Ascending aorta (tissue), 2 donors: Measurements from ENCODE around the gene CNGA1. TPM values are rescaled to one million over a fixed set of nuclear protein-coding genes. Genes with fewer than 3 reads are reported as not detected.
"Not testable (repeated sequence)": the region's sequence is repeated elsewhere in the genome, so short reads cannot be mapped to it uniquely, and the experiment has no call there.

ENCODE experiments used
- DNase-seq, 2 donors: peaks; one replicate each; pipeline ENCODE4 v3.0.0-alpha.2; 2019; ENCODE audit warnings: low spot score in 2 of 2
- H3K27ac ChIP-seq, 2 donors: fragments of 200-600 bp; sonication (generic); one replicate each; pipeline ENCODE4 v1.5.1; 2016 to 2017; ENCODE audit warnings: mild to moderate bottlenecking in 1 of 2
- H3K27me3 ChIP-seq: fragments of 200-600 bp; sonication (generic); one replicate; pipeline ENCODE4 v1.5.1; 2017
- H3K36me3 ChIP-seq, 2 donors: fragments of 200-600 bp; sonication (generic); one replicate each; pipeline ENCODE4 v1.5.1; 2016
- H3K4me1 ChIP-seq, 2 donors: fragments of 200-600 bp; sonication (generic); one replicate each; pipeline ENCODE4 v1.5.1; 2016 to 2017; ENCODE audit warnings: mild to moderate bottlenecking in 1 of 2
- H3K4me3 ChIP-seq, 2 donors: fragments of 200-600 bp; sonication (generic); one replicate each; pipeline ENCODE4 v1.5.1; 2016 to 2017; ENCODE audit warnings: mild to moderate bottlenecking in 1 of 2
- H3K9me3 ChIP-seq, 2 donors: fragments of 200-600 bp; sonication (generic); one replicate each; pipeline ENCODE4 v1.5.1; 2016
- CTCF ChIP-seq, 3 experiments: fragments of 200-600 bp in 2 of 3; fragments of 450-650 bp in 1 of 3; sonication (generic) in 2 of 3; IDR thresholded peaks; one replicate each; pipeline ENCODE4 v1.5.1; 2016 to 2019; ENCODE audit warnings: antibody characterized with exemption in 3 of 3, mild to moderate bottlenecking in 1 of 3, moderate library complexity in 1 of 3
- intact Hi-C: fragments of 100-400 bp; cut with DNase I; formaldehyde crosslinking; loops from one replicate; pipeline ENCODE4 v1.15.1; 2023
- total RNA-seq: library from RNA; depleted of rRNA; stranded (reverse); fragments of >200 nt; gene quantifications from one replicate; pipeline ENCODE4 v1.1.0, GENCODE V29; 2016

Gene CNGA1
- total RNA-seq, 1 donor from 2014 or later, result not detected

GRCh38 chr4:48011722-48012121 is 4.8 kb downstream of the CNGA1 start:
- Histone ChIP-seq H3K9me3 (peaks cover 0 to 5% of the 10 kb centered on the region in 2 donors), H3K27ac (no peak overlapping the region), H3K4me1 (peaks cover 0 to 2% of the 10 kb centered on the region in 2 donors), H3K36me3 (no peaks in the 10 kb centered on the region), H3K27me3 (no peaks in the 10 kb centered on the region), H3K4me3 (no peak overlapping the region)
- DNase-seq, result no peak
- intact Hi-C loops, result no loop called here
- no peak for TF ChIP-seq CTCF (IDR thresholded peaks at IDR 0.05)

- H3K9me3 ChIP-seq, intact Hi-C loops, H3K4me3 ChIP-seq, H3K36me3 ChIP-seq, H3K27ac ChIP-seq, H3K4me1 ChIP-seq, DNase-seq, H3K27me3 ChIP-seq: not testable (repeated sequence)
Observed at GRCh38 chr4:48010906-48011305, 5.6 kb downstream of the CNGA1 start.

GRCh38 chr4:48008021-48008596 is 8.4 kb downstream of the CNGA1 start:
- no peak for DNase-seq
- Histone ChIP-seq H3K4me3 (no peak overlapping the region), H3K4me1 (no peaks in the 10 kb centered on the region), H3K27ac (no peak overlapping the region), H3K9me3 (peaks cover 0 to 5% of the 10 kb centered on the region in 2 donors), H3K27me3 (no peaks in the 10 kb centered on the region), H3K36me3 (no peaks in the 10 kb centered on the region)
- intact Hi-C loops, result no loop called here
- no peak for TF ChIP-seq CTCF (IDR thresholded peaks at IDR 0.05)

DNA sequence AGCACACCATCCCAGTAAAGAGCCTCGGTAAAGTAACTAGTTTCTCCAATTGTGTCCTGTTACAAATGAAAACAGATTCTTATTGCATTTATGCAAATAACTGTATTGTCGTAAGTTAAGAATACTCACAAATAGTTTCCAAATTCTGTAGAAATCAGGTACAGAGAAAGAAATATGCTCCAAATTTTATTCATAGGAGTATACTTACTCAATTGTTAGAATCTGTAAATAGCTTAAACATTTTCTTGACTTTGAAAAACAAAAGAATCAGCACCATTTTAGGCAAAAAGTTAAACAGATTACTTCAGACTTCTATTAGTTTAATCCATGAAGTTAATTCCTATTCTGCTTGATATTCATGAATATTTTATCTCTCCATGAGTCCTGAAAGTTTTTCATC is 10.7 kb downstream of the CNGA1 start:
- TF ChIP-seq CTCF (IDR thresholded peaks at IDR 0.05), result no peak
- no peak for DNase-seq
- intact Hi-C loops, result no loop called here
- H3K36me3 ChIP-seq, result no peaks in the 10 kb centered on the region
- no peaks in the 10 kb centered on the region for H3K4me1 ChIP-seq
- no peak overlapping the region for H3K4me3 ChIP-seq
- H3K27ac ChIP-seq, result no peak overlapping the region
- no peaks in the 10 kb centered on the region for H3K27me3 ChIP-seq
- peaks cover 0 to 5% of the 10 kb centered on the region in 2 donors for H3K9me3 ChIP-seq

- not testable (repeated sequence) for H3K4me3 ChIP-seq, H3K36me3 ChIP-seq, H3K27me3 ChIP-seq, H3K4me1 ChIP-seq, DNase-seq, H3K9me3 ChIP-seq, H3K27ac ChIP-seq
- intact Hi-C loops, result loop anchor here (1.0 to 5.0 kb wide), 2 partner anchors 84 to 139 kb away; no protein-coding TSS in a partner anchor
- TF ChIP-seq CTCF (IDR thresholded peaks at IDR 0.05), result peak in 2 of 3 experiments; percentile 33 to 58
Observed at GRCh38 chr4:48003568-48003967, 12.9 kb downstream of the CNGA1 start.

- Histone ChIP-seq H3K27me3 (no peaks in the 10 kb centered on the region), H3K4me1 (no peaks in the 10 kb centered on the region), H3K36me3 (no peaks in the 10 kb centered on the region), H3K9me3 (no peaks in the 10 kb centered on the region), H3K4me3 (no peak overlapping the region), H3K27ac (no peak overlapping the region)
- intact Hi-C loops, result loop anchor here (5.0 kb wide), 1 partner anchor 140 kb away; no protein-coding TSS in a partner anchor
- DNase-seq, result no peak
- TF ChIP-seq CTCF (IDR thresholded peaks at IDR 0.05), result no peak
Observed at GRCh38 chr4:48002267-48002666, 14.2 kb downstream of the CNGA1 start.
